A549 (cell line): ENCODE results near the gene NOD2. TPM values are rescaled to one million over a fixed set of nuclear protein-coding genes. Genes with fewer than 3 reads are reported as not detected.

Source experiments
- ATAC-seq, 2 experiments: fragments of 200-7000 bp in 1 of 2; fragments of >200 bp in 1 of 2; cut with Nextera tagmentation in 1 of 2; cut with Tn5 transposase in 1 of 2; 3 replicates each; pipeline versions ENCODE4 v1.8.0 to v1.9.1; 2018 to 2020; ENCODE audit warnings: mild to moderate bottlenecking in 1 of 2, moderate library complexity in 1 of 2
- CTCF ChIA-PET: fragments of 300-600 bp; sonication (Branson Sonifier 250); formaldehyde crosslinking; extraction: SDS; loops from one replicate; lab custom pipeline; 2021; ENCODE audit warnings: antibody characterized with exemption, inconsistent platforms; lab: Yijun Ruan, JAX
- POLR2A ChIA-PET: fragments of 350-600 bp; formaldehyde crosslinking; extraction: SDS; loops from one replicate; lab custom pipeline; 2021; ENCODE audit warnings: antibody characterized with exemption, inconsistent platforms; lab: Yijun Ruan, JAX
- DNase-seq, 2 experiments: peaks; one replicate each; pipeline versions ENCODE4 v3.0.0 to v3.0.0-alpha.2; 2011 to 2016; ENCODE audit warnings: low read depth in 1 of 2, low spot score in 1 of 2
- FAIRE-seq: peaks from 2 replicates; lab custom pipeline; 2011; peaks lifted over from hg19 to GRCh38; lab: Jason Lieb, UNC
- H3K27ac ChIP-seq, 2 experiments: fragments of >200 bp; sonication (Bioruptor Twin); formaldehyde crosslinking; 3 replicates each; pipeline ENCODE4 v1.5.1; 2016 to 2017
- H3K4me1 ChIP-seq: fragments of >200 bp; sonication (Bioruptor Twin); formaldehyde crosslinking; 3 replicates; pipeline ENCODE4 v1.6.1; 2016
- H3K4me2 ChIP-seq: fragments of >200 bp; sonication (Bioruptor Twin); formaldehyde crosslinking; 3 replicates; pipeline ENCODE4 v1.6.1; 2016
- H3K4me3 ChIP-seq: fragments of >200 bp; sonication (Bioruptor Twin); formaldehyde crosslinking; 3 replicates; pipeline ENCODE4 v1.5.1; 2016
- H3K9me3 ChIP-seq: fragments of >200 bp; sonication (Bioruptor Twin); formaldehyde crosslinking; 3 replicates; pipeline ENCODE4 v1.6.1; 2016
- CBX8 ChIP-seq: fragments of 200-600 bp; sonication (generic); IDR thresholded peaks from 2 replicates; pipeline ENCODE4 v1.6.1; 2016
- CHD2 ChIP-seq: fragments of 150-350 bp; IDR thresholded peaks from 2 replicates; pipeline ENCODE4 v1.6.1; 2014; ENCODE audit warnings: low read length; ENCODE audit not compliant: partially characterized antibody
- EP300 ChIP-seq, 2 experiments: fragments of >200 bp; sonication (Bioruptor Twin); formaldehyde crosslinking; IDR thresholded peaks; 2 replicates in 1 of 2; 3 replicates in 1 of 2; pipeline ENCODE4 v1.6.1; 2016 to 2017
- ESRRA ChIP-seq: fragments of 150-350 bp; IDR thresholded peaks from 2 replicates; pipeline ENCODE4 v1.6.1; 2014; ENCODE audit warnings: mild to moderate bottlenecking, low read length, borderline replicate concordance
- FOSB ChIP-seq: fragments of 250-450 bp; sonication (Bioruptor Pico); IDR thresholded peaks from 2 replicates; pipeline ENCODE4 v1.5.0; 2020; ENCODE audit warnings: mild to moderate bottlenecking, moderate library complexity
- HES2 ChIP-seq: fragments of >200 bp; sonication (Bioruptor Twin); formaldehyde crosslinking; IDR thresholded peaks from 2 replicates; pipeline ENCODE4 v1.6.1; 2016
- HOXB5 ChIP-seq: fragments of 250-450 bp; sonication (Bioruptor Pico); IDR thresholded peaks from 2 replicates; pipeline ENCODE4 v1.5.0; 2020; ENCODE audit warnings: mild to moderate bottlenecking, moderate library complexity
- JUNB ChIP-seq: fragments of >200 bp; sonication (Bioruptor Twin); formaldehyde crosslinking; IDR thresholded peaks from 2 replicates; pipeline ENCODE4 v1.6.1; 2016
- KDM1A ChIP-seq: fragments of 200-600 bp; sonication (generic); IDR thresholded peaks from 2 replicates; pipeline ENCODE4 v1.6.1; 2016; ENCODE audit warnings: low read depth, mild to moderate bottlenecking
- KDM5A ChIP-seq: fragments of 200-600 bp; sonication (generic); IDR thresholded peaks from 2 replicates; pipeline ENCODE4 v1.6.1; 2016; ENCODE audit warnings: antibody characterized with exemption, mild to moderate bottlenecking
- MYC ChIP-seq: IDR thresholded peaks from 2 replicates; pipeline ENCODE4 v1.6.1; 2012; ENCODE audit warnings: mild to moderate bottlenecking, inconsistent platforms, low read length, improper control_type of control experiment, borderline replicate concordance
- NFE2L2 ChIP-seq: fragments of 150-350 bp; conservative IDR thresholded peaks from 2 replicates; pipeline ENCODE4 v1.6.1; 2014; ENCODE audit warnings: low read length
- NPAS2 ChIP-seq: fragments of 250-450 bp; sonication (Bioruptor Pico); IDR thresholded peaks from 2 replicates; pipeline ENCODE4 v1.8.0; 2022; ENCODE audit warnings: mild to moderate bottlenecking, moderate library complexity, borderline replicate concordance
- PBX3 ChIP-seq: IDR thresholded peaks from 2 replicates; pipeline ENCODE4 v1.6.1; 2012
- PHF8 ChIP-seq: fragments of 200-600 bp; sonication (generic); IDR thresholded peaks from 2 replicates; pipeline ENCODE4 v1.6.1; 2016; ENCODE audit warnings: low read depth, mild to moderate bottlenecking, antibody characterized with exemption, moderate library complexity, borderline replicate concordance
- RAD21 ChIP-seq, 2 experiments: fragments of >200 bp in 1 of 2; sonication (Bioruptor Twin) in 1 of 2; formaldehyde crosslinking in 1 of 2; IDR thresholded peaks in 1 of 2; conservative IDR thresholded peaks in 1 of 2; 2 replicates in 1 of 2; 3 replicates in 1 of 2; pipeline ENCODE4 v1.6.1; 2012 to 2018; ENCODE audit warnings: inconsistent platforms in 1 of 2
- SREBF2 ChIP-seq: fragments of 450-650 bp; IDR thresholded peaks from 2 replicates; pipeline ENCODE4 v1.6.1; 2014; ENCODE audit warnings: mild to moderate bottlenecking, moderate library complexity
- TFCP2L1 ChIP-seq: fragments of 250-450 bp; sonication (Bioruptor Pico); IDR thresholded peaks from 2 replicates; pipeline ENCODE4 v1.5.0; 2021; ENCODE audit warnings: mild to moderate bottlenecking
- ZFP36 ChIP-seq: fragments of 450-650 bp; IDR thresholded peaks from 2 replicates; pipeline ENCODE4 v1.6.1; 2014; ENCODE audit warnings: borderline replicate concordance; ENCODE audit not compliant: partially characterized antibody
- ZNF302 ChIP-seq: fragments of 250-450 bp; sonication (Bioruptor Pico); IDR thresholded peaks from 2 replicates; pipeline ENCODE4 v1.9.0; 2021; ENCODE audit warnings: inconsistent platforms, mild to moderate bottlenecking, moderate library complexity
- WGBS: methylation state at CpG from one replicate; pipeline ENCODE4 v1.1.6; 2017; ENCODE audit errors: missing lambda C conversion rate; 5-methylcytosine and 5-hydroxymethylcytosine counted together
- polyA plus RNA-seq, 4 experiments: library from polyadenylated mRNA; depleted of rRNA in 3 of 4; stranded (reverse); fragments of >200 nt; fragmentation: RNase III in 1 of 4; extraction: RNeasy Plus Mini Kit Qiagen cat#74134 plus additional on column Dnase treatment in 1 of 4; gene quantifications; 2 replicates in 3 of 4; 3 replicates in 1 of 4; pipeline ENCODE4 v1.2.3, GENCODE V29; 2011 to 2017
- TF ChIP-seq, protein P1 (sequence below): fragments of 250-450 bp; sonication (Bioruptor Pico); IDR thresholded peaks from 2 replicates; pipeline ENCODE4 v1.5.0; 2020; ENCODE audit warnings: low read depth, mild to moderate bottlenecking, moderate library complexity
- TF ChIP-seq, protein P2 (sequence below): IDR thresholded peaks from 2 replicates; pipeline ENCODE4 v1.6.1; 2012

NOD2 gene
- polyA plus RNA-seq, 2 of the 4 experiments (the other 2 are of a cell fraction): not detected

DNA sequence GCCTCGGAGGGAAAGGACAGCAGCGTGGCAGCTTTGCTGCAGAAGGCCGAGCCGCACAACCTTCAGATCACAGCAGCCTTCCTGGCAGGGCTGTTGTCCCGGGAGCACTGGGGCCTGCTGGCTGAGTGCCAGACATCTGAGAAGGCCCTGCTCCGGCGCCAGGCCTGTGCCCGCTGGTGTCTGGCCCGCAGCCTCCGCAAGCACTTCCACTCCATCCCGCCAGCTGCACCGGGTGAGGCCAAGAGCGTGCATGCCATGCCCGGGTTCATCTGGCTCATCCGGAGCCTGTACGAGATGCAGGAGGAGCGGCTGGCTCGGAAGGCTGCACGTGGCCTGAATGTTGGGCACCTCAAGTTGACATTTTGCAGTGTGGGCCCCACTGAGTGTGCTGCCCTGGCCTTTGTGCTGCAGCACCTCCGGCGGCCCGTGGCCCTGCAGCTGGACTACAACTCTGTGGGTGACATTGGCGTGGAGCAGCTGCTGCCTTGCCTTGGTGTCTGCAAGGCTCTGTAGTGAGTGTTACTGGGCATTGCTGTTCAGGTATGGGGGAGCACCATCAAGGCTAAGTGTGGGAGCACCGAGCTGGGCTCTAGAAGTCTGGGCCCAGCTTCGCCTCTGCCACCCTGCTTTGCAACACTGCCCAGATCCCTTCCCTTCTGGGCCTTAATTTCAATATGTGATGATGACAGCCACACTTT lies 18.6 kb downstream of the NOD2 start:
- no peak for ATAC-seq
- no peak for DNase-seq
- POLR2A ChIA-PET: no interaction called here
- WGBS: 60% methylated on average over 18 of the region's 25 CpGs
- no peak overlapping the region for H3K4me3 ChIP-seq
- no peaks in the 10 kb centered on the region for H3K9me3 ChIP-seq
- no peak overlapping the region for H3K4me2 ChIP-seq
- CTCF ChIA-PET: no interaction called here
- H3K27ac ChIP-seq: no peak overlapping the region
- no peaks in the 10 kb centered on the region for H3K4me1 ChIP-seq
- TF ChIP-seq MYC (no peak), HOXB5 (CRISPR knock-in tag) (no peak), NFE2L2 (no peak), KDM5A (no peak), HES2 (no peak), TFCP2L1 (CRISPR knock-in tag) (no peak), PHF8 (no peak), KDM1A (no peak), RAD21 (conservative IDR thresholded peaks at IDR 0.05 in 1 of 2, IDR thresholded peaks at IDR 0.05 in 1 of 2) (no peak), ESRRA (no peak), ZNF302 (no peak), CHD2 (no peak), EP300 (IDR thresholded peaks at IDR 0.05) (no peak)
- TF ChIP-seq, protein P1, sequence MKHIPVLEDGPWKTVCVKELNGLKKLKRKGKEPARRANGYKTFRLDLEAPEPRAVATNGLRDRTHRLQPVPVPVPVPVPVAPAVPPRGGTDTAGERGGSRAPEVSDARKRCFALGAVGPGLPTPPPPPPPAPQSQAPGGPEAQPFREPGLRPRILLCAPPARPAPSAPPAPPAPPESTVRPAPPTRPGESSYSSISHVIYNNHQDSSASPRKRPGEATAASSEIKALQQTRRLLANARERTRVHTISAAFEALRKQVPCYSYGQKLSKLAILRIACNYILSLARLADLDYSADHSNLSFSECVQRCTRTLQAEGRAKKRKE (CRISPR knock-in tag): no peak
- no peak for FAIRE-seq

DNA sequence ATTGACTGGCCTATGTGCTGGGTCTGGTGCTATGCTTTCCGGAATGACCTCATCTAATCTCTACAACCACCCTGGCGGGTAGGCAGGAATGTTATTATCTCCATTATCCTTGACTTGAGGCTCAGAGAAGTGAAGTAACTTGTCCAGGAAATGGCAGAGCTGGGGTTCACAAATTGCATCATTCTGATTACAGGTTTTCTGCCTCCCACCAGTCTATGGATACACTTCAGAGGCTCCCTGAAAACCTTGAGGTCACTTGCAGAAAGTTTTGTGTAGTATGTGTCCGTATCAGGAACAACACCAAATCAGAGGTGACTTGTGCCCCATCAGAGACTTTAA lies 19.1 kb downstream of the NOD2 start:
- FAIRE-seq (no peak), ATAC-seq (no peak), DNase-seq (no peak)
- ChIA-PET POLR2A (no interaction called here), CTCF (interaction anchor here (2.0 kb wide), 1 partner anchor 47 kb away, joined by 6 read pairs; no protein-coding TSS in a partner anchor)
- 36% methylated on average over 3 of the region's 3 CpGs for WGBS
- no peak overlapping the region for H3K4me3 ChIP-seq
- no peaks in the 10 kb centered on the region for H3K4me1 ChIP-seq
- H3K27ac ChIP-seq: no peak overlapping the region
- TF ChIP-seq PBX3: no peak
- no peak for TF ChIP-seq ZFP36
- no peak for TF ChIP-seq CBX8
- TF ChIP-seq HOXB5 (CRISPR knock-in tag): no peak
- no peak for TF ChIP-seq EP300 (IDR thresholded peaks at IDR 0.05)
- no peak for TF ChIP-seq NPAS2 (CRISPR knock-in tag)
- no peak for TF ChIP-seq JUNB
- TF ChIP-seq MYC: no peak
- TF ChIP-seq, protein P1 (CRISPR knock-in tag): no peak
- TF ChIP-seq SREBF2: no peak
- TF ChIP-seq TFCP2L1 (CRISPR knock-in tag): no peak
- TF ChIP-seq, protein P2, sequence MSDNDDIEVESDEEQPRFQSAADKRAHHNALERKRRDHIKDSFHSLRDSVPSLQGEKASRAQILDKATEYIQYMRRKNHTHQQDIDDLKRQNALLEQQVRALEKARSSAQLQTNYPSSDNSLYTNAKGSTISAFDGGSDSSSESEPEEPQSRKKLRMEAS: no peak
- TF ChIP-seq FOSB (CRISPR knock-in tag): no peak
- H3K9me3 ChIP-seq: no peaks in the 10 kb centered on the region
- H3K4me2 ChIP-seq: no peak overlapping the region
